GM12873 (cell line): ENCODE measurements around the gene TTI1.

Experiments used
- TF ChIP-seq, protein P1 (sequence below): IDR thresholded peaks from 2 replicates; pipeline ENCODE4 v1.5.1; 2012; ENCODE audit warnings: low read depth, mild to moderate bottlenecking, moderate library complexity, low read length, control low read depth; ENCODE audit not compliant: insufficient read depth; ENCODE audit errors: missing control alignments

The TTI1 gene

DNA sequence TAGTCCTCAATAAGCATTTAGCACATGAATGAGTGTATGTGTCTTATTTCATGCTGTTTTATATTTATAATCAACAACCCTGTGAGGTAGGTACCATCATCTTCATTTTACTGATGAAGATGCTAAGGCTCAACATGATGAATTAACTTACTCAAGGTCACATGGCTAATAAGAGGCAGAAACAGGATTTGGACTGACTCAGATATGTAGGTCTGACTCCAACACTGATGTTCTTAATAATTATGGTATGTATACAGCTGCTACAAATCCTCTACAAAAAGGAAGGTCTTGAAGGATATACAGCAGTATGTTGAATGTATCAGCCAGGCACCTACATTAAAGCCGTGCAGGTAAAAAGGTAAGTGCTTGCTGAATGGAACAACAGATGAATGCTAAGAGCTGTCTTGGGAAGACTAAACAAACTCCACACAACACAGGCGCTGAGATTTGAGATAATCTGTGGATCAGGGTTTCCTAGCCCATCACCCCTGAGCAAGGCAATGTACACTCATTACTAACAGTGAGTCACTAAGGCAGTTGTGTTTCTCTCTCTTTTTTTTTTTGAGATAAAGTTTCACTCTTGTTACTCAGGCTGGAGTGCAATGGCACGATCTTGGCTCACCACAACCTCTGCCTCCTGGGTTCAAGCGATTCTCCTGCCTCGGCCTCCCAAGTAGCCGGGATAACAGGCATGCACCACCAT, 31.9 kb downstream of the TTI1 start:
- TF ChIP-seq, protein P1, sequence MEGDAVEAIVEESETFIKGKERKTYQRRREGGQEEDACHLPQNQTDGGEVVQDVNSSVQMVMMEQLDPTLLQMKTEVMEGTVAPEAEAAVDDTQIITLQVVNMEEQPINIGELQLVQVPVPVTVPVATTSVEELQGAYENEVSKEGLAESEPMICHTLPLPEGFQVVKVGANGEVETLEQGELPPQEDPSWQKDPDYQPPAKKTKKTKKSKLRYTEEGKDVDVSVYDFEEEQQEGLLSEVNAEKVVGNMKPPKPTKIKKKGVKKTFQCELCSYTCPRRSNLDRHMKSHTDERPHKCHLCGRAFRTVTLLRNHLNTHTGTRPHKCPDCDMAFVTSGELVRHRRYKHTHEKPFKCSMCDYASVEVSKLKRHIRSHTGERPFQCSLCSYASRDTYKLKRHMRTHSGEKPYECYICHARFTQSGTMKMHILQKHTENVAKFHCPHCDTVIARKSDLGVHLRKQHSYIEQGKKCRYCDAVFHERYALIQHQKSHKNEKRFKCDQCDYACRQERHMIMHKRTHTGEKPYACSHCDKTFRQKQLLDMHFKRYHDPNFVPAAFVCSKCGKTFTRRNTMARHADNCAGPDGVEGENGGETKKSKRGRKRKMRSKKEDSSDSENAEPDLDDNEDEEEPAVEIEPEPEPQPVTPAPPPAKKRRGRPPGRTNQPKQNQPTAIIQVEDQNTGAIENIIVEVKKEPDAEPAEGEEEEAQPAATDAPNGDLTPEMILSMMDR: no peak

DNA sequence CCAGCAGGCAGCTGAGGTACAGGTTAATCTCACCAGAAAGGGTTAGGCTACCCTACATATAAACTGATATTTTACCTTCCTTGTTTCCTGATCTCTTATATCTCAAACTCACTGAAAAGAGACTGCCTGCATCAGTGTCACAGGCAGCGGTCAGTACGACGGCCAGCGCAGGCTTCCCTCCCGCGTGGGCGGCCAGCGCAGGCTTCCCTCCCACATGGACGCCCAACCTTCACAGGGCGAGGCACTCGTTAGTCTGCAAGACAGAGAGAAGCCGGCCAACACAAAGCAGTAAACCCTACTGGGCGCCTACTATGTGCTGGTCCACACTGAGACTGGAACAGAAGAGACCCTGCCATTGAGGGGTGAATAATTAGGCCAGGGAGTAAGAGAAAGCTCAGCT, 33.0 kb downstream of the TTI1 start:
- TF ChIP-seq, protein P1: no peak

DNA sequence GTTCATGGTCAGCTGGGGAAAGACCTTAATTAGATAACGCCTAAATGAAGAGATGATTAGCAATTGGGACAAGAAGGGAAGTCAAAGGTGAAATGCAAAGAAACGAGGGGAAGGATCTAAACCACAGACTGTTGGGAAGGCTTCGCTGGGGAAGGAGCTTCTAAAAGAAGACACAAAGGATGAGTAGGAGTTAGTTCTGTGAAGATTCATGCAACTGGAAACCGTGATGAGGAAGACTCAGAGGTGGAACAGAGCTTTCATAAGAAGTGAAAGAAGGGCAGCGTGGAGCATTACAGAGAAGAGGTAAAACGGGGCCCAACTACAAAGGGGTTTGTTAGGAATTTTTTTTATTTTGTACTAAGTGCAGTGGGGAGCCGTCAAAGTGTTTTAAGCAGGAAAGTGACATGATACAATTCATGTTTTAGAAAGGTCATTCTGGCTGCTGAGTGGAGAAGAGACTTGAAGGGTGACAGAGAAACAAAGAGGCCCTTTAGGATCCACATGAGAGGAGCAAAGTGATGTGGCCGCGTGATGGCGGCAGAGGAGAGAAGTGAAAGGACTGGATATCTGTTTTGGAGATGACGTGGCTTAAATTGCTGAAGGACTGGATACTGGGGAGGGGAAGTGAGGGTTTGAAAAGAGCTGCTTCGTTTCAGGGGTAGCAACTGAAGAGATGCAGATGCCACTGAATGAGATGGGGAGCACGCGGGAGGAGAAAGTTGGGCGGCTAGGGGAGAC, 33.6 kb downstream of the TTI1 start:
- TF ChIP-seq, protein P1: no peak

DNA sequence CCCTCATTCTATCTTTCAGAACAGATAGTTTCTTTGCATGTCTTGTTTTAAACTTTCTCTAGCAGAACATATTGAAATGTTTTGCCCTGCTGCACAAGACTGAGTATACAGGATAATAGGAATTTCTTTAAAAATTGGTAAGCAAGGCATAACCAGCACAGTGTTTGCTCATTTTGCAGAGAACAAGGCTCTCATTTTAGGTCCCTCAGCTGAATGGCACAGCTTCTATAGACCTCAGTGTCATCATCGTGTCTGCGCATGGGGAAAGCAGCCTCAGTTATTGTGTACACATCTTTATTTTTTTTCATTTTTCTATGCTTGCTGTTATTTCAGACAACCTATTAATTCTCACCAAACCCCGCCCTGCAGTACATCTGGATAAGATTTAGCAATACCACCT, 35.7 kb downstream of the TTI1 start:
- TF ChIP-seq, protein P1: no peak

DNA sequence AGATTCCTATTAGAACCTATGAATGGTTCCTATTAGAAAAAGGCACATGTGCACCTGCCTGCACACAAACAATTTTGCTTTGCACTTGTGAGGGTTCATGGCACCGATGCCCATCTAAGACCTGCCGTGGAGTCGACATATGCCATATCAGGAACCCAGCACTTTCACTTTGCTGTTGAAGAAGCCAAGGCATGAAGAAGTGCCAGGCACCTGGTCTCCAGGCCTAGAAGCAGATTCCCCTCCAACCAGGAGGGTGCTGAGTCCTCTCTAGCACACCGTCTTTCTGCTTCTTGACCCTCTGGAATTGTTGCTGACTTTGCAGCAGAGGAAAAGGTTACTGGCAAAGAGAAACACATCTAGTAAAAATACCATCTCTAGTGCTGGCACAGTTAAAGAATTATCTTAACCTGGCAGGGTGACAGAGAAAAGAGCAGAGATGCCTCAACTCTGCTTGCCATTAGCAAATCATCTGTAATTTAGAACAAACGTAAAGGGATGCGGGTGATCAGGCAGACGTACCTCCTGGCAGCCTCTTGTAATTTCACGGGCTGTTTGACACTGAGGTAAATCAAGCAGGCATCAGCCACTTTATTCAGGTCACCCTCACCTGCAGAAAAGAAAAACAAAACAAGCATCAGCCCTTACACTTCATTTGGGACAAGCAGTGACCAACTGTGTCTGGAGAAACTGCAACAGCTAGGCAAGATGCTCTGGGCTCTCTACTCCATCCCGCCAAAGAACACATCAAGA, 37.2 kb downstream of the TTI1 start:
- TF ChIP-seq, protein P1: no peak

DNA sequence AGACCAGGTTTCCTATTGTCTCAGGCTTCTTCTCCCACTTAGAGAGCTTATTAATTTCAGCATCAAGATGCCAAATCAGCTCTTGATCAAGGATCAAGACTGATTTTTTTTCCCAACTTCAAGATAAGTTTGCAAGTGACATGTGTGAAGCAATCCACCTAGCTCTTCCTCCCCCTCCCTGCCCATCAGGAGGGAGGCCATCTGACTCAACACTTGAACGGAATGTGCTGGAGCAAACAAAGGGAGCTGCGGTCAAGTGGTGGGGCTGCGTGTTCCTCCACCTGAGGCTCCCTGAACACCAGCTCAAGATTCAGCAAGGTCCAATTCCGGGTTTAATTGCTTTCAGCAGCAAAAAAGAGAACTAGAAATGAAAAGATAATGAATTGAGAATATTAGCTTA, 38.7 kb downstream of the TTI1 start:
- TF ChIP-seq, protein P1: no peak

DNA sequence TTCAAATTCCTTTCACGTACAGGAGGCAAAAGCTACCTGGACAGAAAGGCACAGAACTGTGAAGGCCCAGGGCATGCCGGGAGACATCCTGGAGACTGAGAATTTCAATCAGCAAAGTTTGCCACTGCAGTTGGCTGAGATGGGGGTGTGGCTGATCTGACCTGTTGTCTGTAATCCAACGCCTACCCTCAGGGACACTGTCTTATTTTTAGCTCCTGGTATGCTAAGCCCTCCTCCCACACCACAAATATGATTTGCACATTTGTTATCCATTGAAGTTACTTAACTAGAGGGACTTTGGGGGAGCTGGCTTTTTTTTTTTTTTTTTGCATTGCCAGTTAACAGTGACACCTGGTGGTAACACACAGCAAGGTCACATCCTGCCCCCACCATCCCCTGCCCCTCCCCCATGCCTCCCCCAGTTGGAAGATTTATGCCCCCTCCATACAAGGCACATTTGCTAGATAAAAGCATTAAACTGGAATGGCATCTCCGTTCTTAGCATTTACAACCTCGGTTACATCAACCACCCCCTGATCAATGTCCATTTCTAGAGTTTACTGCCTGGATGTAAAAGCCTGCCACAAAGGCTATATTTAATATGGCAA, 40.4 kb downstream of the TTI1 start:
- TF ChIP-seq, protein P1: peak; percentile 66
